Stimulated activated CD4-positive, alpha-beta T cell treated with anti-CD3 and anti-CD28 coated beads, TNF-alpha, amount 100 ng/mL, for 24 hours (primary cell): Measurements from ENCODE around the gene SUPT5H.
A peak's percentile ranks its signal among the peaks of the same experiment; 100 is the strongest.
"Not testable (repeated sequence)": the region's sequence is repeated elsewhere in the genome, so short reads cannot be mapped to it uniquely, and the experiment has no call there.

Experiments used
- DNase-seq, 3 experiments: peaks; one replicate each; pipeline ENCODE4 v3.0.0-alpha.2; 2020; ENCODE audit warnings: low read depth in 3 of 3

Gene SUPT5H

GRCh38 chr19:39465956-39466747 is 20.8 kb downstream of the SUPT5H start:
- DNase-seq = no peak

GRCh38 chr19:39467941-39468340 is 22.6 kb downstream of the SUPT5H start:
- DNase-seq = no peak

DNA sequence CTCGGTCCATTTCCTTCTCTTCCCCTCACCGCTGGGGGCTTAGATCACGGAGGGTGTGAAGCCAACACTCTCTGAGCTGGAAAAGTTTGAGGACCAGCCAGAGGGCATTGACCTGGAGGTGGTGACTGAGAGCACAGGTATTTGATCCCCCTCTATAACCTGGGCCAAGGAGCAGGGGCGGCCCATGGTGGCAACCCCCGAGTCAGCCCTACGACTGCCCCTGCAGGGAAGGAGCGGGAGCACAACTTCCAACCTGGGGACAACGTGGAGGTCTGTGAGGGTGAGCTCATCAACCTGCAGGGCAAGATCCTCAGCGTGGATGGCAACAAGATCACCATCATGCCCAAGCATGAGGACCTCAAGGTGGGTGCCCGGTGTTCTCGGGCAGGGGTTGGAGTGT is 23.7 kb downstream of the SUPT5H start:
- DNase-seq = no peak

- no peak for DNase-seq
Measured at GRCh38 chr19:39469567-39469966, 24.2 kb downstream of the SUPT5H start.

- DNase-seq = no peak
Measured at GRCh38 chr19:39470724-39471339, 25.4 kb downstream of the SUPT5H start.

DNA sequence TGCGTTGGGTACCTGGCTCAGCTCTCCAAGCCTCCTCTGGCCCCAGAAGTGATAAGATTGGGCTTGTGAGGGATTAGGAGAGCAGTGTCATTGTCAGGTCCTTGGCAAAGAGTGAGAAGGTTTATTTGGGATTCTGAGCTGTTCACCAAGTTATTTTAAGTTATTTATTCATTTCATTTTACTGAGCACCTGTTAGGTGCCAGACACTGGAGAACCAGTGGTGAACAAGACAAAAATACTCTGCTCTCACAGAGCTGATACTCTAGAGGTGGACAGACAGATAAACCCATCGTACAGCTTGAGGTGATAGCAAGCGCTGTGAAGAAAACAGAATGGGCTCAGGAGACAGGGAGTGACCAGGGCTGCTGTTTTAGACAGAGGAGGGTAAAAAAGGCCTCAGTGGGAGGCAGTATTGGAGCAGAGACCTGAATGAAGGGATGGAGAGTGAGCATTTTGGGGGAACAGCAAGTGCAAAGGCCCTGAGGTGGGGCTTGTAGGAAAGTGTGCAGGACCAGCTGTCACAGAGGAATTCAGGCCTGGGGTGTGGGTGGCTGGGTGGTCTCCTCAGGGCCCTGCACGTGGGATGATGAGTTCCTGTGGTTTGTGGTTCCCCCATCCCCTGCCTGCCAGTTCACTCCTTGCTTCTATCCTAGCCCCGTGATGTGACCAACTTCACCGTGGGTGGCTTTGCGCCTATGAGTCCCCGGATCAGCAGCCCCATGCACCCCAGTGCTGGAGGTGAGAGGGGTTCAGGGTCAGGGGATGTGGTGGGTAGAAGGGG is 26.6 kb downstream of the SUPT5H start:
- DNase-seq = no peak

DNA sequence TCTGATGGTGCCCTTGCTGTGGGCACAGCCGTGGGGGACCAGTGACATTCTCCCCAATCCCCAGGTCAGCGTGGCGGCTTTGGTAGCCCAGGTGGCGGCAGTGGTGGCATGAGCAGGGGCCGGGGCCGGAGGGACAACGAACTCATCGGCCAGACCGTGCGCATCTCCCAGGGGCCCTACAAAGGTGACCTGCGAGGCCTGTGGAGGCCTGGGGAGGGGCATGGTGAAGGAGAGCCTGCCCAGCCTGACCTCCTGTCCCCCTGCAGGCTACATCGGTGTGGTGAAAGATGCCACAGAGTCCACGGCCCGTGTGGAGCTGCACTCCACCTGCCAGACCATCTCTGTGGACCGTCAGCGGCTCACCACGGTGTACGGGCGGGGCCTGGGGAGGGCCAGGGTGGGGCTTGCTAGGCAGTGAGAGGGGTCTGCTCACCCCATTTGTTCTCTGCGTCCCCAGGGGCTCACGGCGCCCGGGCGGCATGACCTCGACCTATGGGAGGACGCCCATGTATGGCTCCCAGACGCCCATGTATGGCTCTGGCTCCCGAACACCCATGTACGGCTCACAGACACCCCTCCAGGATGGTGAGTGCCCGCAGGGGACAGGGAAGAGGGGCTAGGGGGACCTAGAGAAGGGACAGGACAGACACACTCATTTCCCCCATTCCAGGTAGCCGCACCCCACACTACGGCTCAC is 27.5 kb downstream of the SUPT5H start:
- no peak for DNase-seq

GRCh38 chr19:39473443-39473960 is 28.1 kb downstream of the SUPT5H start:
- DNase-seq = no peak

DNA sequence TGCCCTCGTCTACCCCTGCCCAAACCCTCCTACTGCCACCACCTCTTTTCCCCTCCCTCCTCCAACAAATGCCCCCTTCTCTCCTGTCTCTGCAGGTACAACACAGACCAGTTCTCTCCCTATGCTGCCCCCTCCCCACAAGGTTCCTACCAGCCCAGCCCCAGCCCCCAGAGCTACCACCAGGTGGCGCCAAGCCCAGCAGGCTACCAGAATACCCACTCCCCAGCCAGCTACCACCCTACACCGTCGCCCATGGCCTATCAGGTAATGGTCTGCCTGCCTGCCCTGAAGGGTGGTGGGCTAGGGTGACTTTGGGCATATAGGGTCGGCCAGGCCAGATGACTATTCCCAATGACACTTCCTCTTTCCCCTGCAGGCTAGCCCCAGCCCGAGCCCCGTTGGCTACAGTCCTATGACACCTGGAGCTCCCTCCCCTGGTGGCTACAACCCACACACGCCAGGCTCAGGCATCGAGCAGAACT is 28.8 kb downstream of the SUPT5H start:
- DNase-seq = peak; percentile 41 to 67 (median 51)

DNA sequence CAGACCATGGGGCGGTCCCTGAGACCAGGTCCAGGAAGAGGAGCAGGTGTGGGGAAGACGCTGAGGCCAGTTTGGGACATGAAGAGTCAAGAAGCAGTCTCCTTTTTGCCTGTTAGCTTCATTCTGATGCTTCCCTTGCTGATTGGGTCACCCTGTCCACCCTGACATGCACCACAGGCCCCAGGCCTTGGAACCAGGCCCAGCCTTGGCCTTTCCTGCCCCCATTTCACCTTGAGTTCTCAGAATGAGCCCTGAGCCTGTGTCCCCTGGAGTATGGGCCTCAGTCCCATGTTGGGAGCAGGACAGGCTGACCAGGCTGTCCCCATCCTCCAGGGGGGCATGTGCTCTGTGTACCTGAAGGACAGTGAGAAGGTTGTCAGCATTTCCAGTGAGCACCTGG is 30.4 kb downstream of the SUPT5H start:
- no peak for DNase-seq

DNA sequence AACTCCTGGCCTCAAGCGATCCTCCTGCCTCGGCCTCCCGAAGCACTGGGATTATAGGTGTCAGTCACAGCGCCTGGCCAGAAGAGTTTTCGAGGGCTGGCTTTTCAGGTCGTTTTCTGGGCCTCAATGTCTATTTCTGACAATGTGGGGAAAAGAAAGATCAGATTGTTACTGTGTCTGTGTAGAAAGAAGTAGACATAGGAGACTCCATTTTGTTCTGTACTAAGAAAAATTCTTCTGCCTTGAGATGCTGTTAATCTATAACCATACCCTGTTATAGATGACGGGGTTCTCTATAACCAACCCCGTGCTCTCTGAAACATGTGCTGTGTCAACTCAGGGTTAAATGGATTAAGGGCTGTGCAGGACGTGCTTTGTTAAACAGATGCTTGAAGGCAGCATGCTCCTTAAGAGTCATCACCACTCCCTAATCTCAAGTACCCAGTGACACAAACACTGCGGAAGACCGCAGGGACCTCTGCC is 34.0 kb downstream of the SUPT5H start:
- DNase-seq = not testable (repeated sequence)

- no peak for DNase-seq
Measured at GRCh38 chr19:39479916-39480315, 34.5 kb downstream of the SUPT5H start.

GRCh38 chr19:39480337-39481228 is 35.2 kb downstream of the SUPT5H start, which contains the start of gene TIMM50:
TSS of gene TIMM50 (plus strand) at chr19:39480838. CDS start at chr19:39480854, 16 bp downstream.
- peak; percentile 98 to 99 (median 98) for DNase-seq

GRCh38 chr19:39481229-39481545 is 35.8 kb downstream of the SUPT5H start:
- DNase-seq = no peak

DNA sequence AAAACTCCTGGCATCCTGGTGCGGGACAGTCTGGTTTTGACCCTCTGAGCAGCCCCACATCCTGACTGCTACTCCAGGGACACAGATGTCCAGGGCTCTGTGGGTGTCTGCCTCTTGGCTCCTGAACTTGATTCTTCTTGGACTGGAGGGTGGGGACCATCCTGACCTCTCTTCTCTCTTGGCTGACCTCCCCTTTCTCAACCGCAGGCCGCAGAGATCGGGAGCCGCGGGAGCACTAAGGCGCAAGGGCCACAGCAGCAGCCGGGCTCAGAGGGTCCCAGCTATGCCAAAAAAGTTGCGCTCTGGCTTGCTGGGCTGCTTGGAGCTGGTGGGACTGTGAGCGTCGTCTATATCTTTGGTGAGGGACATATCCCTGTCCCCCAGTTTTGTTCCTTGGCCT is 36.3 kb downstream of the SUPT5H start:
- no peak for DNase-seq

GRCh38 chr19:39483141-39483540 is 37.8 kb downstream of the SUPT5H start:
- DNase-seq = no peak

GRCh38 chr19:39489756-39490155 is 44.4 kb downstream of the SUPT5H start:
- DNase-seq = no peak

GRCh38 chr19:39492225-39492624 is 46.8 kb downstream of the SUPT5H start:
- no peak for DNase-seq

DNA sequence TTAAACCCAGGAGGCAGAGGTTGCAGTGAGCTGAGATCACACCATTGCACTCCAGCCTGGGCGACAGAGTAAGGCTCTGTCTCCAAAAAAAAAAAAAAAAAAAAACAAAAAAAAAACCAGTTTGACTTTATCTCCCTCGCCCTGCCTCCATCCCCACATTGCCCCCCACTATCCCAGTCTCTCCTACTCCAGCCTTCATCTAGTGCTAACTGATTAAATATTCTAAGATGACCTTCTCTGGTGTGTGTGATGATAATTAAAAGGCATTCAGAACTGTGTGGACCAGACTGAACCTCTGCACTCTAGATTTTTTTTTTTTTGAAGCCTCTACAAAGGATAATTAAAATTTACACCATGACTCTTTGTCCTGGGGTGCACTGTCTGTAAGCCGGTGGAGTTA is 47.4 kb downstream of the SUPT5H start:
- no peak for DNase-seq

DNA sequence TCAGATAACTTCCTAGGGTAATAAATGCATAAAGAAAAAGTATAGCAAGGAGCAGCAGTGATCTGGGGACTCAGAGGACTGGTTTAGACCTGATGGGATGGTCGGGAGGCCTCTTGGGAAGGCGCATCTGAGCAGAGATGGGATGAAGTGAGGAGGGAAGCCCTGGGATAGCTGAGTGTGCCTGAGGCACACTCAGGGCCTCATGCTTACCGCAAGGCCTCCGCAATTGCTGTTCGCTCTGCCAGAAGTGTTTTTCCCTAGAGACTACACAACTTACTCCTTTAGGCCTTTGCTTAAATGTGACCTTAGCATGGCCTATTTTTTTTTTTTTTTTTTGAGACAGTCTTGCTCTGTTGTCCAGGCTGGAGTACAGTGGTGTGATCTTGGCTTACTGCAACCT is 49.3 kb downstream of the SUPT5H start:
- DNase-seq = no peak

- no peak for DNase-seq
Measured at GRCh38 chr19:39496063-39496462, 50.7 kb downstream of the SUPT5H start.
